Measurements from ENCODE around the gene LCE3A. TPM values are rescaled to one million over a fixed set of nuclear protein-coding genes. Genes with fewer than 3 reads are reported as not detected.

LCE3A gene
- total and polyA plus RNA-seq, 3 donors from 2014 or later: not detected

GRCh38 chr1:152657677-152658076 lies 34.8 kb upstream of the LCE3A start:
- no peak for DNase-seq
- no peak overlapping the region for H3K4me3 ChIP-seq
- TF ChIP-seq POLR2A (IDR thresholded peaks at IDR 0.05) (no peak), CTCF (IDR thresholded peaks at IDR 0.05) (no peak)
- no peaks in the 10 kb centered on the region for H3K9me3 ChIP-seq
- no peaks in the 10 kb centered on the region for H3K4me1 ChIP-seq
- 89 to 93% methylated on average over 4 of the region's 4 CpGs for WGBS, 2 donors
- H3K36me3 ChIP-seq (ENCODE audit: low read depth, missing control alignments): no peaks in the 10 kb centered on the region
- H3K27ac ChIP-seq: no peak overlapping the region
- intact Hi-C loops (cut with DNase I; ENCODE audit: low total_unique reads): no loop called here
- H3K27me3 ChIP-seq: no peaks in the 10 kb centered on the region

GRCh38 chr1:152656459-152656858 lies 33.6 kb upstream of the LCE3A start:
- H3K4me3 ChIP-seq: no peak overlapping the region
- H3K4me1 ChIP-seq: no peaks in the 10 kb centered on the region
- no peak overlapping the region for H3K27ac ChIP-seq
- 90 to 91% methylated on average over 2 of the region's 2 CpGs for WGBS, 2 donors
- H3K36me3 ChIP-seq (ENCODE audit: low read depth, missing control alignments): no peaks in the 10 kb centered on the region
- no peaks in the 10 kb centered on the region for H3K9me3 ChIP-seq
- H3K27me3 ChIP-seq: no peaks in the 10 kb centered on the region
- DNase-seq: no peak
- intact Hi-C loops (cut with DNase I; ENCODE audit: low total_unique reads): no loop called here
- TF ChIP-seq CTCF (IDR thresholded peaks at IDR 0.05) (no peak), POLR2A (IDR thresholded peaks at IDR 0.05) (no peak)

GRCh38 chr1:152654110-152654509 lies 31.2 kb upstream of the LCE3A start:
- Histone ChIP-seq H3K4me1 (no peaks in the 10 kb centered on the region), H3K4me3 (no peak overlapping the region), H3K36me3 (ENCODE audit: low read depth, missing control alignments) (no peaks in the 10 kb centered on the region), H3K27ac (no peak overlapping the region), H3K9me3 (no peaks in the 10 kb centered on the region), H3K27me3 (no peaks in the 10 kb centered on the region)
- intact Hi-C loops (cut with DNase I; ENCODE audit: low total_unique reads): no loop called here
- TF ChIP-seq CTCF (IDR thresholded peaks at IDR 0.05) (peak in 2 of 3 experiments; percentile 38 to 69), POLR2A (IDR thresholded peaks at IDR 0.05) (no peak)
- 24 to 27% methylated on average over 10 of the region's 10 CpGs for WGBS, 2 donors
- peak; percentile 77 for DNase-seq

- no peak for TF ChIP-seq CTCF (IDR thresholded peaks at IDR 0.05)
- TF ChIP-seq POLR2A (IDR thresholded peaks at IDR 0.05): no peak
- H3K27ac ChIP-seq: no peak overlapping the region
- intact Hi-C loops (cut with DNase I; ENCODE audit: low total_unique reads): no loop called here
These were observed 23.8 kb upstream of the LCE3A start for GRCh38 chr1:152646656-152647055.

GRCh38 chr1:152645146-152645545 lies 22.2 kb upstream of the LCE3A start:
- 66 to 74% methylated on average over 3 of the region's 3 CpGs for WGBS, 2 donors
- Histone ChIP-seq H3K9me3 (no peaks in the 10 kb centered on the region), H3K27me3 (no peaks in the 10 kb centered on the region), H3K36me3 (ENCODE audit: low read depth, missing control alignments) (no peaks in the 10 kb centered on the region), H3K4me3 (no peak overlapping the region), H3K27ac (no peak overlapping the region), H3K4me1 (no peaks in the 10 kb centered on the region)
- TF ChIP-seq POLR2A (IDR thresholded peaks at IDR 0.05): no peak
- TF ChIP-seq CTCF (IDR thresholded peaks at IDR 0.05): no peak
- intact Hi-C loops (cut with DNase I; ENCODE audit: low total_unique reads): no loop called here
- no peak for DNase-seq

More at GRCh38 chr1:152646656-152647055, 23.8 kb upstream of the LCE3A start:
- Histone ChIP-seq H3K27me3 (no peaks in the 10 kb centered on the region), H3K4me1 (no peaks in the 10 kb centered on the region), H3K36me3 (ENCODE audit: low read depth, missing control alignments) (no peaks in the 10 kb centered on the region), H3K4me3 (no peak overlapping the region), H3K9me3 (no peaks in the 10 kb centered on the region)
- DNase-seq: no peak

All from testis (tissue), 3 donors.